Measurements from ENCODE around the gene DES. TPM values are rescaled to one million over a fixed set of nuclear protein-coding genes. Genes with fewer than 3 reads are reported as not detected.

The DES gene
- total RNA-seq, 1 experiment from 2014 or later = 4.2 TPM

GRCh38 chr2:219414857-219415256 is 3.3 kb upstream of the DES start:
- ATAC-seq (no peak), DNase-seq (ENCODE audit: low read depth, low spot score) (no peak)
- Histone ChIP-seq H3K9ac (ENCODE audit: low read length) (no peak overlapping the region), H3K27ac (ENCODE audit: low read depth, low read length) (no peak overlapping the region), H2AFZ (ENCODE audit: low read depth, low read length, poor library complexity, severe bottlenecking) (no peak overlapping the region), H3K79me2 (ENCODE audit: insufficient read depth, low read length) (no peaks in the 10 kb centered on the region), H3K9me2 (ENCODE audit: insufficient read depth) (no peaks in the 10 kb centered on the region), H4K20me1 (ENCODE audit: insufficient read depth) (no peaks in the 10 kb centered on the region), H3K4me3 (replicated peaks in 1 of 2; ENCODE audit: low read depth in 1 of 2, low read length in 2 of 2) (no peak overlapping the region), H3K4me1 (ENCODE audit: control insufficient read depth in 1 of 2, insufficient read depth in 2 of 2, low read length in 2 of 2) (peaks cover 0 to 9% of the 10 kb centered on the region in 2 experiments; a peak in 2 of 4 replicates), H3K4me2 (ENCODE audit: low read length) (no peak overlapping the region), H3K27me3 (ENCODE audit: insufficient read depth, low read length) (no peaks in the 10 kb centered on the region), H3K36me3 (ENCODE audit: control insufficient read depth in 1 of 2, insufficient read depth in 2 of 2, low read length in 2 of 2) (no peaks in the 10 kb centered on the region), H3K9me3 (ENCODE audit: control insufficient read depth in 1 of 2, insufficient read depth in 1 of 2, low read depth in 1 of 2, low read length in 2 of 2) (no peaks in the 10 kb centered on the region)
- intact Hi-C loops (cut with micrococcal nuclease) = no loop called here
- CTCF ChIA-PET = no interaction called here
- RAD21 ChIA-PET (ENCODE audit: low non-redundant PET in 1 of 2, low total read pairs in 2 of 2, uncharacterized antibody in 2 of 2, unreplicated experiment in 2 of 2) = no interaction called here
- POLR2A ChIA-PET = no interaction called here
- TF ChIP-seq RAD21 (IDR thresholded peaks at IDR 0.05; ENCODE audit: low read depth) (no peak), POLR2A (IDR thresholded peaks at IDR 0.05; ENCODE audit: borderline replicate concordance, extremely low read depth, insufficient read depth, insufficient read length) (no peak), CTCF (IDR thresholded peaks at IDR 0.05 in 2 of 3, conservative IDR thresholded peaks at IDR 0.05 in 1 of 3; ENCODE audit: borderline replicate concordance in 1 of 3, insufficient read depth in 1 of 3, low read depth in 2 of 3, low read length in 2 of 3) (no peak), TCF7L2 (IDR thresholded peaks at IDR 0.05; ENCODE audit: borderline replicate concordance, extremely low read depth, insufficient read depth, insufficient read length) (no peak), ELF1 (IDR thresholded peaks at IDR 0.05; ENCODE audit: borderline replicate concordance, low read depth) (no peak), EZH2phosphoT487 (IDR thresholded peaks at IDR 0.05; ENCODE audit: borderline replicate concordance) (no peak), ZNF274 (IDR thresholded peaks at IDR 0.05; ENCODE audit: low read depth, low read length) (no peak), EZH2 (IDR thresholded peaks at IDR 0.05) (no peak), POLR2AphosphoS5 (IDR thresholded peaks at IDR 0.05; ENCODE audit: low read depth, low read length) (no peak), SIN3A (IDR thresholded peaks at IDR 0.05; ENCODE audit: low read depth) (no peak), YY1 (IDR thresholded peaks at IDR 0.05; ENCODE audit: extremely low read depth, insufficient replicate concordance, low read depth, low read length) (no peak), SRF (IDR thresholded peaks at IDR 0.05; ENCODE audit: low read depth) (no peak), EGR1 (IDR thresholded peaks at IDR 0.05; ENCODE audit: low read depth) (no peak)
- TF ChIP-seq, protein P1, sequence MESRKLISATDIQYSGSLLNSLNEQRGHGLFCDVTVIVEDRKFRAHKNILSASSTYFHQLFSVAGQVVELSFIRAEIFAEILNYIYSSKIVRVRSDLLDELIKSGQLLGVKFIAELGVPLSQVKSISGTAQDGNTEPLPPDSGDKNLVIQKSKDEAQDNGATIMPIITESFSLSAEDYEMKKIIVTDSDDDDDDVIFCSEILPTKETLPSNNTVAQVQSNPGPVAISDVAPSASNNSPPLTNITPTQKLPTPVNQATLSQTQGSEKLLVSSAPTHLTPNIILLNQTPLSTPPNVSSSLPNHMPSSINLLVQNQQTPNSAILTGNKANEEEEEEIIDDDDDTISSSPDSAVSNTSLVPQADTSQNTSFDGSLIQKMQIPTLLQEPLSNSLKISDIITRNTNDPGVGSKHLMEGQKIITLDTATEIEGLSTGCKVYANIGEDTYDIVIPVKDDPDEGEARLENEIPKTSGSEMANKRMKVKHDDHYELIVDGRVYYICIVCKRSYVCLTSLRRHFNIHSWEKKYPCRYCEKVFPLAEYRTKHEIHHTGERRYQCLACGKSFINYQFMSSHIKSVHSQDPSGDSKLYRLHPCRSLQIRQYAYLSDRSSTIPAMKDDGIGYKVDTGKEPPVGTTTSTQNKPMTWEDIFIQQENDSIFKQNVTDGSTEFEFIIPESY (IDR thresholded peaks at IDR 0.05; ENCODE audit: extremely low read depth, insufficient replicate concordance, low read length) = no peak
- BruUV-seq (replicated peaks) = no TSS peak

Measured in HCT116 (cell line).